Stomach (tissue), 4 donors: ENCODE data around the gene CCDC69.

Source experiments
- CTCF ChIP-seq, 7 experiments: fragments of 450-650 bp in 4 of 7; fragments of 200-600 bp in 3 of 7; sonication (generic) in 3 of 7; IDR thresholded peaks; one replicate each; pipeline ENCODE4 v1.5.1; 2016 to 2019; ENCODE audit warnings: antibody characterized with exemption in 7 of 7, control low read depth in 2 of 7, mild to moderate bottlenecking in 1 of 7
- EP300 ChIP-seq: sonication (generic); formaldehyde crosslinking; IDR thresholded peaks from one replicate; pipeline ENCODE4 v1.6.1; 2017; ENCODE audit warnings: antibody characterized with exemption
- POLR2A ChIP-seq, 4 donors: fragments of 450-650 bp; IDR thresholded peaks; one replicate each; pipeline ENCODE4 v1.6.1; 2016; ENCODE audit warnings: antibody characterized with exemption in 4 of 4, control low read depth in 2 of 4, mild to moderate bottlenecking in 1 of 4, moderate library complexity in 1 of 4
- POLR2AphosphoS5 ChIP-seq, 3 donors: sonication (generic); formaldehyde crosslinking; IDR thresholded peaks; one replicate each; pipeline ENCODE4 v1.6.1; 2016; ENCODE audit warnings: antibody characterized with exemption in 3 of 3

GRCh38 chr5:151173711-151174611 lies 49.9 kb downstream of the CCDC69 start:
- TF ChIP-seq CTCF (IDR thresholded peaks at IDR 0.05) (no peak), POLR2A (IDR thresholded peaks at IDR 0.05) (no peak), EP300 (no peak), POLR2AphosphoS5 (IDR thresholded peaks at IDR 0.05) (no peak)
